GM18519 (cell line): ENCODE measurements around the gene TRPC3.
A peak's percentile ranks its signal among the peaks of the same experiment; 100 is the strongest.
"Not testable (repeated sequence)": the region's sequence is repeated elsewhere in the genome, so short reads cannot be mapped to it uniquely, and the experiment has no call there.

Experiments used
- ATAC-seq: cut with Tn5 transposase; IDR thresholded peaks from one replicate; pipeline ENCODE4 v1.9.1; 2021; ENCODE audit warnings: mild to moderate bottlenecking, moderate library complexity; ENCODE audit not compliant: unreplicated experiment, low FRiP score

Gene TRPC3

GRCh38 chr4:121950680-121951520 lies 960 bp downstream of the TRPC3 start:
- ATAC-seq: no peak

GRCh38 chr4:121950212-121950679 lies 1.6 kb downstream of the TRPC3 start:
- ATAC-seq: peak; percentile 77

GRCh38 chr4:121946644-121947043 lies 5.2 kb downstream of the TRPC3 start:
- ATAC-seq: no peak

- no peak for ATAC-seq
Observed at GRCh38 chr4:121943941-121944340, 7.9 kb downstream of the TRPC3 start.

GRCh38 chr4:121939690-121940089 lies 12.2 kb downstream of the TRPC3 start:
- ATAC-seq: no peak

- no peak for ATAC-seq
Observed at GRCh38 chr4:121938282-121939092, 13.4 kb downstream of the TRPC3 start.

- ATAC-seq: no peak
Observed at GRCh38 chr4:121936101-121936500, 15.8 kb downstream of the TRPC3 start.

- no peak for ATAC-seq
Observed at GRCh38 chr4:121934635-121935034, 17.2 kb downstream of the TRPC3 start.

GRCh38 chr4:121932212-121932974 lies 19.5 kb downstream of the TRPC3 start:
- ATAC-seq: no peak

- ATAC-seq: no peak
Observed at GRCh38 chr4:121930304-121930703, 21.6 kb downstream of the TRPC3 start.

GRCh38 chr4:121927948-121928347 lies 23.9 kb downstream of the TRPC3 start:
- ATAC-seq: no peak

- ATAC-seq: not testable (repeated sequence)
Observed at GRCh38 chr4:121926490-121926889, 25.4 kb downstream of the TRPC3 start.

- ATAC-seq: no peak
Observed at GRCh38 chr4:121923306-121923705, 28.6 kb downstream of the TRPC3 start.

GRCh38 chr4:121913667-121914066 lies 38.2 kb downstream of the TRPC3 start:
- ATAC-seq: no peak

GRCh38 chr4:121908346-121908745 lies 43.5 kb downstream of the TRPC3 start:
- ATAC-seq: no peak

GRCh38 chr4:121900132-121900983 lies 51.5 kb downstream of the TRPC3 start:
- peak; percentile 90 for ATAC-seq

GRCh38 chr4:121898150-121898549 lies 53.7 kb downstream of the TRPC3 start:
- no peak for ATAC-seq

- no peak for ATAC-seq
Observed at GRCh38 chr4:121888134-121888533, 63.7 kb downstream of the TRPC3 start.

- no peak for ATAC-seq
Observed at GRCh38 chr4:121885115-121885514, 66.7 kb downstream of the TRPC3 start.

GRCh38 chr4:121881158-121881557 lies 70.7 kb downstream of the TRPC3 start:
- ATAC-seq: no peak
